Iris pigment epithelial cell (primary cell): ENCODE data around the gene CCL27.

Source experiments
- DNase-seq: peaks from one replicate; pipeline ENCODE4 v3.0.0-alpha.2; 2011; ENCODE audit warnings: low read depth

Gene CCL27

DNA sequence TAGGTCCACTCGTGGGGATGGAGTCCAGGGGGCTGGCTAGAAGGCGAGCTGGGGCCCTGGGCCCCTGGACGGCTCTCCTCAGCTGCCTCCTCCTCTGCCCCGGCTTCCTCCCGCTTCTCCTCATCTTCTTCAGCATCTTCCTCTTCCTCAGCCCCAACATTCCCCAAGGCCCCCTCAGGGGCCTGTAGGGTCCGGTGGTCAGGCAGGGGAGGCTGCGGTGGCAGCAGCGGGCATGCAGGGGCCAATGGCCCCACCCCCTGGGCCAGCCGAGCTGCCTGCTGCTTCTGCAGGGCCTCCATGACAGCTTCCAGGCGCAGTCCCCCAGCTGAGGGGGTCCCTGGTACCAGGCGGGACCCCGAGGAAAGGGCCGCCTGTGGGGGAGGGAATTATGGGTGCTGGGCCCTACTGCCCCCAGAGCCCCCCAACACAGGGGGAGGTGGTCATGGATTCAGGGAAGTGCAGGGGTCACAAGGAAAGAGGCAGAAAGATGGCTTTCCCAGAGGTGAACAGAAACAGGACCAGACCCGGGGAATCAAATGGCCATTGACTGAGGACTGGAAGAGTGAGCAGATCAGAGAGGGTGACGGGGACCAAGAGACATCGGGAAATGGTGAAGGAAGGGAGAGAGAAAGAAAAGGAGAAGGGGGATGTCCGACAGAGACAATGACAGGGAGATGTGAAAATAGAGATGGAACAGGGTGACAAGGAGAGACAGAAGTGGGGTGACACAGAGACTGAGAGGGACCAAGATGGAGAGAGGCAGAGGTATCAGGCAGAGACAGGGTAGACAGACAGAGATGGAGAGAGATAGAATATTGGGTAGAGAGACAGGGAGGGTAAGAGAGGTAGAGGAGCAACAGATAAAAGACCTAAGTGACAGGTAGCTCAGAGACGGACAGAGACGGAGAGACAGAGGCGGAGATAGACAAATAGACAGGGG, 34.5 kb downstream of the CCL27 start:
- DNase-seq = no peak

DNA sequence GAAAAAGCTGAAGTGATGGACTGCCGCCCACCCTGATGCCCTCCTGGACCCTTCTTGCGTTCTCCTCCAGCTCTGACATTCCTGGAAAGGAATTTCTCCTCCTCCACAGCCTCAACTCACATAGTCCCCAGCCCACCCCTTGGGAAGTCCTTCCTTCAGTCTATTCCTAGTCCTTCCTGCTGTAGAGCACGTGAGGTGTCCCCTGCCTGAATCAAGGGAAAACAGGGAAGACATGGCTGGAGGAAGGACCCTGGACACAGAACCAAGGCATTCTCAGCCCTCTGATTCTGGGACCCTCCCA, 37.3 kb downstream of the CCL27 start:
- DNase-seq = no peak

DNA sequence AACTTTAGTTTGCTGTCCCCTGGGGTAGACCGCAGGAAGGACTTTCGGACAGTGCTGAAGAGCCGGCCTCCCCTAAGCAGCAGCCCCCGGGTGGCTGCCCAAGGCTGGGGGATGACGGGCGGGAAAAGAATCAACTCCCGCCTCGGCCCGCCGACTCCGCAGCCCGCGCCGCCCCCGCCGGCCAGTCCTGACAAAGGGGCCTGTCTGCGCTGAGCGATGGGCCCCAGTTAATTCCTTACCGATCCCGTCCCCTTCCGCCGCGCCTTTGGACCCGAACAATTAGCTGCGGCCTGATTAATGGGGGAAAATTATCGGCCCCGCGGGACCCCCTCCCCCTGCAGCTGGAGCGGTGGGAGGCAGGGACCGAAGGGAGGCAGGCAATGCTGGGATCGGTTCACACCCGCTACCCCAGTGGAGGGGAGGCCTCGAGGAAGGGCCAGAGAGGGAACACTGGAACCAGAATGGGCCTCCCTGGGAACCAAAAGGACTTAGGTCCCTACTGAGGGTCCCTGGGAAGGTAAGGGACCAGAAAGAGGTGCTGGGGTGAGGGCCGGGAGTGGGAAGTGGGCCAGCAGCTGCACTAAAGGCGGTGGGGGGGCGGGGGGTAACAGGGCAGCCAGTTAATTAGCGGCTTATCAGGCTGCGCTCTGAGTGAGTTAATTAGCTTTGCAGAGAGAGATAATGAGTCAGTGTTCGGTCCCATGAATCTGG, 37.8 kb downstream of the CCL27 start:
- DNase-seq = no peak

DNA sequence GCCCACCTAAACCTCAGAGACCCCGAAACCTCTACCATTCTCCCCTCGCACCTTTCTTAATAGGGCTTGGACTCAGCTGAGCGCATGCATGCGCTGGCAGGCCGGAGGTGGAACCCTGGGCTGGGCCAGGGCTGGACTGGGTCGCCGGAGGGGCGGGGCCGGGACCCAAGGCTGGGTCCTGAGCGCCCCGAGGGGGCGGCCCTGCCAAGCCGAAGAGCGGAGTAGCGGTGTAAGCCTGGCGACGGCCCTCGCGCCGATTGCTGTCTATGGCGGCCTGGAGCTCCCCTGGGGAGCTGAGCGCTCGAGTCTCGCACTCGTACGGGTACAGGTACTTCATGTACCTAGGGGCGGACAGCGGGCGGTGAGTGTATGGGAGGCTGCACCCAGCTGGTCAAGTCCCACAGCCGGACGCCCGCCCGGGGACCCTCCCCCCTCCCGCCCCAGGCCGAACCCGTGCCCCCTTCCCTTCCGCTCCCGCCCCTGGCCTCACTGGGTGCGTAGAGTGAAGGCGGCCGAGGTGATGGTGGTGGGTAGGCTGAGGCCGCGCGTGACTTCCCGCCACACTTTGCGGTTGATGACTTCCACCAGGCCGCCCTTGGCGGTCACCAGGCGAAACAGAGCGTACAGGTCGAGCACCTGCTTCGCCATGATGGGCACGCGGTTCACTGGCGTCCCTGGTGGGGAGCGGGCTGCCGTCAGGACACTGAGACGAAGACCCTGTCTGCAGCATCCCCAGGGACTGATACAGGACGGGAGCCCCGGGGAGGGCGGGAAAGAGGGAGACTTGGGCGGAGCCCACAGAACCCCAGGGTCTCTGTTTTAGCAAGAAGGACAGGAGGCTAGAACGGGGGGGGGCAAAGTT, 38.9 kb downstream of the CCL27 start:
- DNase-seq = no peak

DNA sequence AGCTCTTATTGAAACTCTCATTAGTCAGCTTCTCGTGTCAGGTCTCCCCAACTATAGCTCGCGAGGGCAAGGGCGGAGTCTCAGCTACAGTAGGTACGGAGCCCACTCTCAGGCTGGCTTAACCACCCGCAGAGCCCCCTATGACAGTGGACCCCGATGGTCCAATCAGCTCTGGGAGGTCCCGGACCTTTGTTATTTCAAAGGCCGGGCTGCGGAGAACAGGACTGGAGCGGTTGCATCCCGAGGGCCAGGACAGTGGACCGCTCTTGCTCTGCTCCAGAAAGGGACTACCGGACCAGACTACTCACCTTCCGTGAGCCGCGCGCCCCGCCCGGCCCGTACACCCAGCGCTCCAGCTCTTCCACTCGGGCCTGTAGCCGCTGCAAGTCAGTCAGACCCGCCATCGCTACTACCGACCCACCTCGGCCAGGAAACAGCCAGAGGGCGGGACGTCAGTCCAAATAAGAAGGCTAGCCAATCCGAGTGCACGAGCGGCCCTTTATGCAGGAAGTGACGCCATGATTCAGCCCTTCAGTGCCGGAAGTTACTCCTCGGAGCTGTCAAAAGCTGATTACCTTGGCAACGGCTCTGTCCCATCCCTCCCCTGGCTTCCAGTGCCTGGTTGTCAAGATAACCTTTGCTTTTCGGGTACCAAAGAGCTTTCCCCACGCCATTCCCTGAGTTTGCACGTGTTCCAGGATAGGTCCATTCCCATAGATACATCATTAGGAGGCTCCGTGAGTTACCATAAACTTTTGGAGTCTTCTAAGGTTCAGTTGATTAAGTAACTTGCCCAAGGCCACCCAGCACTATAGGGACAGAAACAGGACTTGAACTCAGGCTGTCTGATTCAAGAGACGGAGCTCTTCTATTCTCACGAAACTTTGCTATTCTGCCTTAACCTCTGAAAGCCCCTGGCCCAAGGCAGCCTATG, 42.1 kb downstream of the CCL27 start, which contains the start of gene DCTN3:
DCTN3 (minus strand) TSS at position 435 of the 934 bp plus-strand sequence; CDS start at position 404, 31 bp downstream.
- peak; percentile 96 for DNase-seq

DNA sequence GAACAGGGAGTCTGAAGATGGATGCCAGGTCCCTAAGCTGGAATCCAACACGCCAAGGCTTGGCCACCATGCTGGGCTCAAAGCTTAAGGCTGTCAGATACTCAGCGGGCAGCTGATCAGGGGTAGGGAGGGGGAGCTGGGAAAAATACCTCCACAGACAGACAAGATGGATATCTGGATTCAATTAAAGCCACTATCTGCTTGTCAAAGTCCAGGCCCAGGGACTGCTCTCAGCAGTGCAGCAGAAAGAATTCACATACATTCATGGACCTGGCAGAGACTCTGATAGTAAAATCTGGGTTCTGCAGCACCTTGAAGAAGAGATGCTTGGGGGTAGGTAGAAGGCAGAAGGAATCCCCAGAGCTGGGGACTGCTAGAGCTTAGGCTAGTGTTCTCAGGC, 47.3 kb downstream of the CCL27 start:
- no peak for DNase-seq

DNA sequence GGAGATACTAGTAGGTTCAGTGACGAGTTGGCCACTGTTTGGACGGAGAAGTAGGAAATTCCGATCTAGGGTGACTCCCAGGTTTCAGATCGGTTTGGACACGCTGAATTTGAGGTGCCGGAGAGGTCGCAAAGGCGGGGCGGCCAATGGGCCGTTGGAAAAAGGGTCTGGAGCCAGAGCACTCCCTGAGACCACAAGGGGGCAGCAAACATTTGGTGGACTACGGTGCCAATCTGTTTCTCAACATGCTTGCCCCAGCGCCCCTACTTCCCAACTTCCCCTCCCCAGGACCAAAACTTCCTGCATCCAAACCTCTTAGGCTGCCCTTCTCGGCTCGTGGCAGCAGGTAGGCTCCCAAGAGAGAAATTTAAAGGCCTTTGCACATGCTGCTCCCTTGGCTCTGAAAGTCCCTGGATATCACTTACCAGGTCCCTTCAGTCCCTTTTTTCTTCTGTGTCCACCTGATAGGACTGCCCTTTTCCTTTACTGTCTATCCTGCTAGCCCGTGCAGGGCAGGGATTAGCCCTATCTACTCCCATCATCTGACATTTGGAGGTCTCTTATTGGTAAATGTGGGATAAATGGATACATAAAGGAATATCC, 49.6 kb downstream of the CCL27 start:
- DNase-seq = peak; percentile 67
